GM21786 (cell line): ENCODE data around the gene SLC6A7.

ENCODE experiments used
- ATAC-seq: cut with Tn5 transposase; IDR thresholded peaks from one replicate; pipeline ENCODE4 v1.9.1; 2021; ENCODE audit not compliant: unreplicated experiment

SLC6A7 gene

DNA sequence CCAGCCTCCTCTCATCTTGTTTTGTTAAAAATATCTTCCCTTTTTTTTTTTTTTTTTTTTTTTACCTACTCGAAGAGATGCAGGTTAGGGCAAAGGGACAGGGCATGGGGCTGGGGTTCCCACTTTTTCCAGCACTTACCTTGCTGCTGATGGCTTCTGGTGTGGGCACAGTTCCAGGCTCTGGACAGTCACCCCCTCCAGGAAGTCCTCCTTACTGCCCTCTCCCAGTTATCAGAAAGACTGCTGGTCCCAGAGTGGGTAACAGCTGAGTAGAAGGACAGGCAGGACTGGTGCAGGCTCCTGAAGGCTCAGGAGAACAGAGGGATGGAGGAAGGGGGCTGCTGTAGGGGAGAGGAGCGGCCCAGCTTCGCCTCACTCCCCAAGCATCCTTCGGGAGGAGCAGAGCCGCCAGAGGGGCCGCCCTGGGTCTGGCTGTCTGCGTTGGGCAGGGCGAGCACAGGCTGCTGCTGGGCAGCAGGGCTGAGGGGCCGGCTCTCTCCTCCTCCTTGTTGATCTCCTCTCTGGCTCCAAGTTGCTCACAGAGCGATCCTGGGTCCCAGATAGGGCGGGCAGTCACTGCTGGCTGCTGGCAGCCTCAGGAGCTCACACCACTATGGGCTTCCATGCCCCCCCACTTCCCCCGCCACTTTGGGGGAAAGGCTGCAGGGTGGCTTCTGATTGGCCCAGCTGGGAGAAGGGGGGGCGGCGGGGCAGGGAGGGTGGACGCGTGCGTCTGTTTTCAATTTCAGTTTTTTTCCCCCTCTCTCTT is 34.4 kb upstream of the SLC6A7 start, which contains the start of gene PDGFRB:
TSS of gene PDGFRB (minus strand) at position 588 of the 769 bp plus-strand sequence. CDS start 18,798 bp downstream, outside the sequence.
- ATAC-seq = peak; percentile 49

DNA sequence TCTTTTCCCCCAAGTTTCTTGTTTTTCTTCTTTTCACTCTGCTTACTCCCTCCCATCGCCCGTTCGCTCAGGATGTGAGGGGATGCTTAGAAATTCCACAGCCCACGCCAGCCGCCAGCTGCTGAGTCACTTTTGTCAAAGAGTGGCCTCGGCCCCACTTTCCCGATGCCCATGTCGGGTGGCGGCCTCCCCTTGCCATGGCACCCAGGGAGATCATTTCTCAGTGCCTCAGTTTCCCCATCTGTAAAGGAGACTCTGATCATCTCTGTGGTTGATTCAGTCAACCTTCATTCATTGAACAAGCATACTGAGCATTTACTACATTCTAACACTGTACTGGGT is 33.9 kb upstream of the SLC6A7 start:
- ATAC-seq = no peak

- no peak for ATAC-seq
Observed at GRCh38 chr5:150156540-150156939, 33.3 kb upstream of the SLC6A7 start.

DNA sequence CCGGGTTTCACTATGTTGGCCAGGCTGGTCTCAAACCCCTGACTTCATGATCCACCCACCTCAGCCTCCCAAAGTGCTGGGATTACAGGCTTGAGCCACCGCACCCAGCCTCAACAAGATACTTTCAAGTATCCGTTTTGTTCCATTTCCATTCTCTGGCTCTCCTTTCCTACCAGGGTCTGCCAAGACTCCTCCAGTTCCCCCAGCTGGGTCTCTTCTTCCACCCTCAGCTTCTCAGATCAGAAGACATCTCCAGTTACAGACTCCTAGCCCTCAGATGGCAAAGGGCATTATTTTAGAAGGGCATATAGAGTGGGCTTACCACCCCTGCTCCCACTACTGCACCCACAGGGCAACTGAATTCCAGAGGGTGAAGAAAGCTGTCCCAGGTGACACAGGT is 32.7 kb upstream of the SLC6A7 start:
- ATAC-seq = no peak

GRCh38 chr5:150158170-150158949 is 31.5 kb upstream of the SLC6A7 start:
- no peak for ATAC-seq

GRCh38 chr5:150159031-150159430 is 30.8 kb upstream of the SLC6A7 start:
- no peak for ATAC-seq

- no peak for ATAC-seq
Observed at GRCh38 chr5:150159741-150160179, 30.1 kb upstream of the SLC6A7 start.

- no peak for ATAC-seq
Observed at GRCh38 chr5:150160448-150161081, 29.3 kb upstream of the SLC6A7 start.

DNA sequence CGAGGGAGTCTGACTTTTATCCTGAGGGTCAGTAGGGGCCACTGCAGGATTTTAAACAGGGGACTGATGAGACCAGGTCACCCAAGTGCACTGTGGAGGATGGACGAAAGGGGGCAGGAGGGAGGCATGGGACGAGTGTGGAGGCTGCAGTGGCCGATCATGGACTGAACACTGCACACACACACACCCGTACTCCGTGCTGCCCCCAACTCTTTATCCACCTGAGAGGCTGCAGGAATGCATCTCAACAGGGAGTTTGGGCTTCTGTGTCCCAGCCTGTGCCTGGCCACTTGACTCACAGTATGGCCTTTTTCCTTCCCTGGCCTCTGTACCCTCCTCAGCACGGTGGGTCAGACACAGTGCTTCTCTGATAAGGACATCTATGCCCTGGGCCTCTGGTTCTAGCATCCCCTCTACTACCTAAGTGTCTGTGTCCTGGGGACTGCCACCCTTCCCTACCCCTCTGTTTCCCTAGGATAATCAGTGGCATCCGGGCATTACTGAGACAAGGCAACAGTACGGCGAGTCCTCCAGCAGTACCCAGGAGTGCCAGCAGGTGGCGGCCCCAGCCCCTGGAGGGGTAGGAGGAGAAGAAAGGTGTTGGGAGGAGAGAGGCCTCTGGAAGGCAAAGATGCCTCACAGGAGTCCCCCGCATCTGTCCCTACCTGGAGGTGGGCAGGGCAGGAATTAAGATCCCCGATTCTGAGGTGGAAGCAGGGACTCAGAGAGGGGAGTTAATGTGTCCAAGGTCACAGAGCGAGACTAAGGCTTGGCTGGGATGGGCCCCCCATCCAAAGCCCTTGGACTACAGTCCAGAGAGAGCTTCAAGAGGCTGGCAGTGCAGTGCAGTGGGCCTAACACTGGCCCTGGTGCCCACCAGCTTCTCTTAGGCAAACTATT is 28.4 kb upstream of the SLC6A7 start:
- ATAC-seq = peak; percentile 61

- ATAC-seq = no peak
Observed at GRCh38 chr5:150162142-150162513, 27.7 kb upstream of the SLC6A7 start.

- ATAC-seq = no peak
Observed at GRCh38 chr5:150163035-150163434, 26.8 kb upstream of the SLC6A7 start.

DNA sequence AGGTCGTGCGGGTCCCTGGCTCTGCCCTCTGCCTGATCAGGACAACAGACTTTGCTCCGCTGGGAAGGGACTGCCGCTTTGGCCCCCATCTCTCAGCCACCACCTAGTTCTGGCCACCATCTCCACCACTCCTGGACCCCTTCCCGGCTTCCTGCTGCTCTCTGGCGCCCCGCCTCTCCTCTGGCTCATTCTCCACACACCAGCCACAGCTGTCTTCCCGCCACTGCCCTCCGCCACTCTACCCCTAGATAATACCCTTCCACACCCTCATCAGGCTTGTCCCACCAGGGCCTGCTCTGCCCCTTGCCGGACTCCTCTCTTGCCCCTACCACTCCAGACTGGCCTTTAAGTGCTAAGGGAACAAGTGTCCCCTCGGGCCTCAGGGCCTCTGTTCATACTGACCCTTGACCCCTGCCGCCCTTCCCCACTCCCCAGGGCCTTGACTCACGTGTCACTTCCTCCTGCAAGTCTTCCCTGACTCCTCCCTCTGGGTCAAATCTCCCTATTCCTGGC is 26.3 kb upstream of the SLC6A7 start:
- no peak for ATAC-seq

DNA sequence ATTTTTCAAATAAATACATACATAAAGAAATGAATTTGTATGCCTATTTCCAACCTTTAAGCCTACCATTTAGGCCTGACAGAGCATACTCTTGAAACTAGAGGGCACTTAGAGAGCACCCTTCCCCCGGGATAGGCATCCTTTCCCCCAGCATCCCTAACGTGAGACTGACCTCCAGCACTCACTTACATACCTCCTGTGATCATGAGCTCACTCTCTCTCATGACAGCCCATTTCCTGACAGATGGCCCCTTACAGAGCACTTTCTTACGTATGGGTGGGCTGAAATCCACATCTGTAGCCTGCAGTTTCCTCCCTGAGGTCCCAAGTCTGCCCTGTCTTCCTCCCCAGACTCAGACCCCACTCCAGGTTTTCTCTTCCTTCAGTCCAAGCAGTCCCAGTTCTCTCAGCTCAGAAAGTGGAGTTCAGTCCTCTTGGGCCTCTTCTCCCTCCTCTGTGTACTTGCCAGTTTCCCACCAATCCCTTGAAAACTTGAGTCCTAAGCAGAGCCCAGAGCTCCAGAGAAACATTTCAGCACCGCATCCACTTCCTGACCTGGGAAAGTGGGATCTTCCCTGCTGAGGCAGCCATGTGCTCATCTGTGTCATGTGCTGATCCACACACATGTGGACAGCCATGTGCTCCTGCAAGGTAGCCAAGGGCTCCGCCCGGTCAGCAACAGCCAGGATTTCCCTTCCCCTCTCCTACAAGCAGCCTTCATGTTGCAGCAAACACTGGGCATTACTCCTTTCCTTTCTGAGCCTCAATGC is 25.5 kb upstream of the SLC6A7 start:
- no peak for ATAC-seq

GRCh38 chr5:150166037-150166649 is 23.7 kb upstream of the SLC6A7 start:
- no peak for ATAC-seq

DNA sequence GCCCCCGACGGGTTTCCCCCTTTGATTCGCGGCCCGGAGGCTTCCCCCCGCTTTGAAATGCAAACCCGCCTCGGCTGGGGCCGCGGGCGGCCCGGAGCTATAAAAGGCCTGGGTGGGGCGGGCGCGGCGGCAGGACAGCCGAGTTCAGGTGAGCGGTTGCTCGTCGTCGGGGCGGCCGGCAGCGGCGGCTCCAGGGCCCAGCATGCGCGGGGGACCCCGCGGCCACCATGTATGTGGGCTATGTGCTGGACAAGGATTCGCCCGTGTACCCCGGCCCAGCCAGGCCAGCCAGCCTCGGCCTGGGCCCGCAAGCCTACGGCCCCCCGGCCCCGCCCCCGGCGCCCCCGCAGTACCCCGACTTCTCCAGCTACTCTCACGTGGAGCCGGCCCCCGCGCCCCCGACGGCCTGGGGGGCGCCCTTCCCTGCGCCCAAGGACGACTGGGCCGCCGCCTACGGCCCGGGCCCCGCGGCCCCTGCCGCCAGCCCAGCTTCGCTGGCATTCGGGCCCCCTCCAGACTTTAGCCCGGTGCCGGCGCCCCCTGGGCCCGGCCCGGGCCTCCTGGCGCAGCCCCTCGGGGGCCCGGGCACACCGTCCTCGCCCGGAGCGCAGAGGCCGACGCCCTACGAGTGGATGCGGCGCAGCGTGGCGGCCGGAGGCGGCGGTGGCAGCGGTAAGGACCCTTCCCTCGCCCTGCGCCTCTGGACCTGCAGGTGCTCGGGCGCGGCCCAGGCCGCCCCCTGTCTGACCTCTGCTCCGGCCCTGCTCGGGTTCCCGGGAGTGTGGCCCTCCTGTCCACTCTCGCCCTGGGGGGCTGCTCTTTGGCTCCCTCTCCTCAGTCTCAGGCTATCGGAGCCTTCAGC is 23.0 kb upstream of the SLC6A7 start, which contains the start of gene CDX1:
TSS of gene CDX1 (plus strand) at position 129 of the 862 bp plus-strand sequence. CDS start at position 228, 99 bp downstream.
- ATAC-seq = no peak

- no peak for ATAC-seq
Observed at GRCh38 chr5:150167512-150167850, 22.4 kb upstream of the SLC6A7 start.

DNA sequence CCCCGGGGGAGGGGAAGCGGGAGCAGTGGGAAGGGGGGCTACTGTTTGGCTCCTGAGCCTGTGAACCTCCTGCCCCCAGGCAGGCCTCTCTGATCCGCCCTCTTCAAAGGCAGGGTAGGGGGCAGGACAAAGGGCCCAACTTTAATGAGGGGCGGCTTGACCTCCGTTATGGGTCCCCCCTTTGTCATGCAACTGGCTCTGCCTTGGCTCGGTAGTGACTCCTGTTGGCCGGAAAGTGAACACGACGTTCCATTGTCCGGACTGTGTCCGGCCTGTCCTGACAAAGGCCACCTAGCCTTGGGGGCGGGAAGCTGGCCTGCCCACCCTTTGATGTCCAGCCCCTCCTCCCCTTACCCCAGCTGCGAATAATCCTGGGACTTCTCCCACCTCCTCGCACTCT is 22.0 kb upstream of the SLC6A7 start:
- ATAC-seq = no peak

DNA sequence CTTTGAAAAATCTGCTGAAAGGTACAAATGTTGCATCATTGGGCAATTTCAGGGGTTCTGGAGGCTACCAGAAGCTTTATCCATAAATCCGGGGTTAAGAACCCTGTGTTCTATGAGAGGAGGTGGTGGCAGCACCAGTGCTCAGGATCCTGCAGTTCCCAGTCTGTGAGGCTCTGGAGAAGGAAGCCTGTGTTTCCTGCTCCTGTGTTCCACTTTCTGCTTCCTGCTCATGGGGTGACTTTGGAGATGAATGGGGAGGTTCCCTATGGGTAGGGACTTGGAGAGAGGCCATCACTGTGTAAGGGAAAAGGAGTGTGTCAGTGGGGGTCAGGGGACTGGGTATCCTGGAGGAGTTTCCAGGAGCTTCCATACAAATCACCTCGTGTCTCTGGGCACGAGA is 21.0 kb upstream of the SLC6A7 start:
- ATAC-seq = no peak
